Ishikawa (cell line): Measurements from ENCODE around the gene PHF13.

Experiments
- CEBPB ChIP-seq: IDR thresholded peaks from 2 replicates; pipeline ENCODE4 v1.6.1; 2012
- CREB1 ChIP-seq: IDR thresholded peaks from 2 replicates; pipeline ENCODE4 v1.6.1; 2012; ENCODE audit warnings: low read depth
- EP300 ChIP-seq: IDR thresholded peaks from 2 replicates; pipeline ENCODE4 v1.6.1; 2012; ENCODE audit warnings: borderline replicate concordance
- FOXM1 ChIP-seq: IDR thresholded peaks from 2 replicates; pipeline ENCODE4 v1.6.1; 2012; ENCODE audit warnings: low read depth, borderline replicate concordance
- RAD21 ChIP-seq: IDR thresholded peaks from 2 replicates; pipeline ENCODE4 v1.6.1; 2012; ENCODE audit warnings: low read depth
- TAF1 ChIP-seq: IDR thresholded peaks from 2 replicates; pipeline ENCODE4 v1.6.1; 2012; ENCODE audit warnings: low read depth, mild to moderate bottlenecking
- TCF12 ChIP-seq: IDR thresholded peaks from 2 replicates; pipeline ENCODE4 v1.6.1; 2012; ENCODE audit warnings: low read depth
- TEAD4 ChIP-seq: IDR thresholded peaks from 2 replicates; pipeline ENCODE4 v1.6.1; 2012
- ZBTB7A ChIP-seq: IDR thresholded peaks from 2 replicates; pipeline ENCODE4 v1.6.1; 2012; ENCODE audit warnings: low read depth
- TF ChIP-seq, protein P1 (sequence below): IDR thresholded peaks from 2 replicates; pipeline ENCODE4 v1.6.1; 2012; ENCODE audit warnings: low read depth, mild to moderate bottlenecking
- TF ChIP-seq, protein P2 (sequence below): IDR thresholded peaks from 2 replicates; pipeline ENCODE4 v1.6.1; 2012
- TF ChIP-seq, protein P3 (sequence below): IDR thresholded peaks from 2 replicates; pipeline ENCODE4 v1.6.1; 2012

DNA sequence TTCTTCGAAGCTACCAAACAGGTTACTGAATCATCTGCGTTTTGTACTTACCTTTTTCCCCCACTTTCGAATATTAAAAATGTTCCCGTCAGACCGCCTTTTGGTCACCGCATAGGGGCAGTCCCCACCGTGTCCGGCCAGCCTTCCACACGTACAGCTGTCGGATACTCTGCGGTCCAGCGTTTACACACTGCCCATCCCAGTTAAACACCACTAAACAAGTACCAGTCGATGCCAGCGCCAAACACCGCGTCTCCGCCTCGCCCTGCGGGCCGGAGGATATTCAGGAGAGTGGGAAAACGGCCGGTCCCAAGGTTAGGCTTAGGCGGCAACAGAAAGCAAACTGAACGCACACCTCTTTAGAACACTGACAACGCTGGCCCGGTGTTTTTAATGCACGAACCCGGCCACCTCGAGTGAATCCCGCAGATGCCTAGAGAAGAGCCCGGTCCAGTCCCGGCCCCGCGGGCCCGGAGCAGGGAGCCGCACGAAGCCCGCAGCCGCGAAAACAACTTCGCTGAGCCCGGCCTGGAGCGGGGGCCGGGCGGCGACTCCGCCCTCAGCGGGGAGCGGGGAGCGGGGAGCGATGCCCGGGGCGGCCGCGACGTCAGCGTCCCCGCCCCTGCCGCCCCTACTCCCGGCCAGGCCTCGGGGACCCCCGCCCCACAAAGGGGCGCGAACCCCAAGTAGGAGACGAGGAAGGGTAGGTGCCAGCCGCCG lies 730 bp upstream of the PHF13 start:
- TF ChIP-seq RAD21 (no peak), ZBTB7A (no peak), EP300 (no peak), TAF1 (peak; percentile 44; the same call in 1 of the 2 replicates), CREB1 (no peak), TEAD4 (no peak), CEBPB (no peak), TCF12 (no peak), FOXM1 (no peak)
- TF ChIP-seq, protein P1, sequence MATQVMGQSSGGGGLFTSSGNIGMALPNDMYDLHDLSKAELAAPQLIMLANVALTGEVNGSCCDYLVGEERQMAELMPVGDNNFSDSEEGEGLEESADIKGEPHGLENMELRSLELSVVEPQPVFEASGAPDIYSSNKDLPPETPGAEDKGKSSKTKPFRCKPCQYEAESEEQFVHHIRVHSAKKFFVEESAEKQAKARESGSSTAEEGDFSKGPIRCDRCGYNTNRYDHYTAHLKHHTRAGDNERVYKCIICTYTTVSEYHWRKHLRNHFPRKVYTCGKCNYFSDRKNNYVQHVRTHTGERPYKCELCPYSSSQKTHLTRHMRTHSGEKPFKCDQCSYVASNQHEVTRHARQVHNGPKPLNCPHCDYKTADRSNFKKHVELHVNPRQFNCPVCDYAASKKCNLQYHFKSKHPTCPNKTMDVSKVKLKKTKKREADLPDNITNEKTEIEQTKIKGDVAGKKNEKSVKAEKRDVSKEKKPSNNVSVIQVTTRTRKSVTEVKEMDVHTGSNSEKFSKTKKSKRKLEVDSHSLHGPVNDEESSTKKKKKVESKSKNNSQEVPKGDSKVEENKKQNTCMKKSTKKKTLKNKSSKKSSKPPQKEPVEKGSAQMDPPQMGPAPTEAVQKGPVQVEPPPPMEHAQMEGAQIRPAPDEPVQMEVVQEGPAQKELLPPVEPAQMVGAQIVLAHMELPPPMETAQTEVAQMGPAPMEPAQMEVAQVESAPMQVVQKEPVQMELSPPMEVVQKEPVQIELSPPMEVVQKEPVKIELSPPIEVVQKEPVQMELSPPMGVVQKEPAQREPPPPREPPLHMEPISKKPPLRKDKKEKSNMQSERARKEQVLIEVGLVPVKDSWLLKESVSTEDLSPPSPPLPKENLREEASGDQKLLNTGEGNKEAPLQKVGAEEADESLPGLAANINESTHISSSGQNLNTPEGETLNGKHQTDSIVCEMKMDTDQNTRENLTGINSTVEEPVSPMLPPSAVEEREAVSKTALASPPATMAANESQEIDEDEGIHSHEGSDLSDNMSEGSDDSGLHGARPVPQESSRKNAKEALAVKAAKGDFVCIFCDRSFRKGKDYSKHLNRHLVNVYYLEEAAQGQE, result no peak
- TF ChIP-seq, protein P2, sequence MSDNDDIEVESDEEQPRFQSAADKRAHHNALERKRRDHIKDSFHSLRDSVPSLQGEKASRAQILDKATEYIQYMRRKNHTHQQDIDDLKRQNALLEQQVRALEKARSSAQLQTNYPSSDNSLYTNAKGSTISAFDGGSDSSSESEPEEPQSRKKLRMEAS, result no peak
- TF ChIP-seq, protein P3, sequence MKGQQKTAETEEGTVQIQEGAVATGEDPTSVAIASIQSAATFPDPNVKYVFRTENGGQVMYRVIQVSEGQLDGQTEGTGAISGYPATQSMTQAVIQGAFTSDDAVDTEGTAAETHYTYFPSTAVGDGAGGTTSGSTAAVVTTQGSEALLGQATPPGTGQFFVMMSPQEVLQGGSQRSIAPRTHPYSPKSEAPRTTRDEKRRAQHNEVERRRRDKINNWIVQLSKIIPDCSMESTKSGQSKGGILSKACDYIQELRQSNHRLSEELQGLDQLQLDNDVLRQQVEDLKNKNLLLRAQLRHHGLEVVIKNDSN, result no peak
